ENCODE data around the gene PIGU.
"Not testable (repeated sequence)": the region's sequence is repeated elsewhere in the genome, so short reads cannot be mapped to it uniquely, and the experiment has no call there.

PIGU gene

DNA sequence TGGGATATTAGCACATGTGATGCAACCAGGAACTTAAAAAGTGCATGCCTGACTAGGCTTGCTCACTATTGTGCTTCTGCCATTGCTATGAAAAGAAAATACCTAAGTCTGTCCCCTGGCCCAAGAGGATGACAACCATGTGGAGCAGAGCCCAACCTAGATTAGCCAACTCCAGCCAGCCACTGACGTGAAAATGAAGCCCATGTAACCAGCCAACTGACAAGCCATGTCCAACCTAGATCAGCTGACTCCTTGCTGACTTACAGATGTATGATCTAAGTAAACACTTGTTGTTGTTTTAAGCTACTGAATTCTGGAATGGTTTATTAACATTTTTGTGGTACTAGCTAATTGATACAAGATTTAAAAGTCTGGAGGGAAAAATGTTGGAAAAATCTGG lies 47.5 kb downstream of the PIGU start:
- peaks cover 11% of the 10 kb centered on the region for H3K36me3 ChIP-seq (ENCODE audit: insufficient read depth, low read depth, low read length)

DNA sequence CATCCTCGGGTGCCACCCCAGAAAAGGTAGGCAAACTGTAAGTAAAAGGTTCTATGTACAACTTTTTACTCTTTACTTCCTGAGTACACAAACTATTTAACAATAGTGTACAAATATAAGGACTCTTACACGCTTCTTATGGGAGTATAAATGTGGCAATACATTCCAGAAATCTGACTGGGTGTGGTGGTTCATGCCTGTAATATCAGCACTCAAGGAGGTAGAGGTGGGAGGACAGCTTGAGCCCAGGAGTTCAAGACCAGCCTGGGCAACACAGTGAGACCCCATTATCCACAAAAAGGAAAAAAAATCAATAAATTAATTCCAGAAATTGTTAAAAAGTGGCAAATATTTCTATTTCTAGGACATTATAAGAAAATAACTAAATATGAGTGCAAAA lies 48.9 kb downstream of the PIGU start:
- no peak overlapping the region for H3K4me3 ChIP-seq (ENCODE audit: low read length)
- no peak overlapping the region for H3K27ac ChIP-seq (ENCODE audit: low read length)
- H3K9ac ChIP-seq (ENCODE audit: low read depth, low read length), result no peak overlapping the region
- H3K9me3 ChIP-seq (ENCODE audit: insufficient read depth, low read depth, low read length), result no peaks in the 10 kb centered on the region
- H3K27me3 ChIP-seq (ENCODE audit: insufficient read depth, low read length), result no peaks in the 10 kb centered on the region
- no peaks in the 10 kb centered on the region for H3K4me1 ChIP-seq (ENCODE audit: insufficient read depth, low read length)
- peaks cover 6% of the 10 kb centered on the region for H3K36me3 ChIP-seq (ENCODE audit: insufficient read depth, low read depth, low read length)

More for the DNA sequence above, 47.5 kb downstream of the PIGU start:
- Histone ChIP-seq H3K9ac (ENCODE audit: low read depth, low read length) (no peak overlapping the region), H3K4me3 (ENCODE audit: low read length) (no peak overlapping the region), H3K9me3 (ENCODE audit: insufficient read depth, low read depth, low read length) (no peaks in the 10 kb centered on the region), H3K27ac (ENCODE audit: low read length) (no peak overlapping the region), H3K4me1 (ENCODE audit: insufficient read depth, low read length) (no peaks in the 10 kb centered on the region), H3K27me3 (ENCODE audit: insufficient read depth, low read length) (no peaks in the 10 kb centered on the region)

DNA sequence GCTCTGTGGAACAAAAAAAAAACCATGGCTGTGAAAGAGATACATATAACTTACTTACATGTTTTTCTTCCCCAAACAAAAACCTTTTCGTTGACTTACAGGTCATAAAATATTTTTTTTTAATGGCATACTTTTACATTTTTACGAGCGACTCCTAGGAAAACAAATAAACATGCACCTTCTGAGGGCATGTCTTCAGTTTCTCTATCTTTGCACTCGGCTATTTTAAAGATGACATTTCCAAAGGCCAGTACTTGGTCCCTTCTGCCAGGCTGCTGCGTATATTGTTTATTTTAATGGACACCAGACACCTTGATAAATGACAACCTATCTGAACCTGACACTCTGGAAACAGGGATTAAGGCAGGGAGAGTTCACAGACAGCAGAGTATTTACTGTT lies 49.4 kb downstream of the PIGU start:
- H3K36me3 ChIP-seq (ENCODE audit: insufficient read depth, low read depth, low read length), result peaks cover 6% of the 10 kb centered on the region
- H3K4me3 ChIP-seq (ENCODE audit: low read length), result no peak overlapping the region
- no peak overlapping the region for H3K27ac ChIP-seq (ENCODE audit: low read length)
- no peak overlapping the region for H3K9ac ChIP-seq (ENCODE audit: low read depth, low read length)
- no peaks in the 10 kb centered on the region for H3K27me3 ChIP-seq (ENCODE audit: insufficient read depth, low read length)
- H3K9me3 ChIP-seq (ENCODE audit: insufficient read depth, low read depth, low read length), result no peaks in the 10 kb centered on the region
- H3K4me1 ChIP-seq (ENCODE audit: insufficient read depth, low read length), result no peaks in the 10 kb centered on the region

DNA sequence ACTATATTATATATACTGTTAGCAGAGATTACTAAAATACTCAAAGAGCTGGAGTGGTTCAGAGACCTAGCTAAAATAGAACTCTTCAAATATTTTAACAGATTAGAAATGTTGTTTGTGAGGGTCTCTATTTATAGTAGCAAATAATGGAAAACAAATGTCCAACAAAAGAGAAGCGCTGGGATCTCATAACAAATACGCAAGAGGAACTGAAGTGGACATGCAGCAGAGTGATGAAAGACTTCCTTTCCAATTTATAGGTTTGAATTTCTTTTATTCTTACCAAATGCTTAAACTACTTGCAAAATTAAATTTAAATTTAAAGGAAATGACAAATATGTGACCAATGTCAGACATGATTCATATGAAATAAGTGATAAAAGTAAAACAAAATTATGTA lies 49.9 kb downstream of the PIGU start:
- Histone ChIP-seq H3K9me3 (ENCODE audit: insufficient read depth, low read depth, low read length) (no peaks in the 10 kb centered on the region), H3K9ac (ENCODE audit: low read depth, low read length) (no peak overlapping the region), H3K36me3 (ENCODE audit: insufficient read depth, low read depth, low read length) (peaks cover 7% of the 10 kb centered on the region), H3K27ac (ENCODE audit: low read length) (no peak overlapping the region), H3K27me3 (ENCODE audit: insufficient read depth, low read length) (no peaks in the 10 kb centered on the region), H3K4me3 (ENCODE audit: low read length) (no peak overlapping the region), H3K4me1 (ENCODE audit: insufficient read depth, low read length) (no peaks in the 10 kb centered on the region)

DNA sequence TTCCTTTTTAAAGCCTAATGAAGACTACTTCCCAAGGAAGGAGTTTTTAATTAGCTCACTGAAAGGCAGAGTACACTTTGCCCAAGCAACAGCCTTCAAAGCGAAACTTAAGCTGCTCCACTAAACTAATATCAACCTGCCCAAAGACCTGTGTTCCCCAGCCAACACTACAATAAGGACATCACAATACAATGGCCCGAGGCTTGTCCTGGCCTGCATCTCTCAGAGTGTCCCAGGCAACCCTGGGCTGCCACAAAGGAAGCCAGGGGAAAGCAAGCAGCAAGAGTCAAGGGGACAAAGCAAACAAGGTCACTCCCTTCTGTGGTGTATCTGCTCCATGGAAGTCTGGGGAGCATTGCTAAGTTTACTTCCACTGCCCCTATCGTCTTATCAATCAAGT lies 52.3 kb downstream of the PIGU start:
- Histone ChIP-seq H3K27ac (ENCODE audit: low read length) (no peak overlapping the region), H3K27me3 (ENCODE audit: insufficient read depth, low read length) (no peaks in the 10 kb centered on the region), H3K9ac (ENCODE audit: low read depth, low read length) (no peak overlapping the region), H3K9me3 (ENCODE audit: insufficient read depth, low read depth, low read length) (no peaks in the 10 kb centered on the region), H3K36me3 (ENCODE audit: insufficient read depth, low read depth, low read length) (peaks cover 10% of the 10 kb centered on the region; the same call in 1 of the 2 replicates), H3K4me3 (ENCODE audit: low read length) (no peak overlapping the region), H3K4me1 (ENCODE audit: insufficient read depth, low read length) (no peaks in the 10 kb centered on the region)

DNA sequence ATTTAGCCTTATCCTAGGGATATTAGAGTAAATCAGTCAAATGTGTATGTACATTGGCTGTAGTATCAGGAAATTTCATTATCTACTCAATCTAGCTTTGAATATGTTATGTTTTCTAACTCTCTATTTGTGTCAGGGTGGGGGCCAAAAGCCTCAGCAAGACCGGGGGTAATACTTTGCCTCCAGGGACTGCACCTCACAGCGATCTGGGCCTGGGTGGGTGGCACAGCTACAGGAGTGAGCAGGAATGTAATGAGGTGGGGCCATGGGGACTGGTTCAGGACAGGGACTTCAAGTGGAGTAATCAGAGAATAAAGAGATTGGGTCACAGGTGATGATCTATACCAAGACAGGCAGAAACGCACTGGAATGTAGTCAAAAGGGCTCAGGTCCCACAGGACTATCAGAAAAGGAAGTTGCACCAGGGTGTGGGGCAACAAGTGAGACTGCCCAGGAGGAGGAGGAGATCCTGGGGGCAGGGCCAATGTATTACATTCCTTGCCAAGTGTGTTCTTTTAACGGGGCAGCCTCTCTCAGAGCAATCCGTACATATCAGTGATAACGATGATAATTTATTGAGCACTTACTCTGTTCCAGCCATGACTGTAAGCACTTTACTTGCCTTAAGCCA lies 54.0 kb downstream of the PIGU start:
- Histone ChIP-seq H3K9me3 (ENCODE audit: insufficient read depth, low read depth, low read length) (no peaks in the 10 kb centered on the region), H3K27ac (ENCODE audit: low read length) (no peak overlapping the region), H3K36me3 (ENCODE audit: insufficient read depth, low read depth, low read length) (peaks cover 6% of the 10 kb centered on the region; the same call in 1 of the 2 replicates), H3K27me3 (ENCODE audit: insufficient read depth, low read length) (no peaks in the 10 kb centered on the region), H3K4me1 (ENCODE audit: insufficient read depth, low read length) (no peaks in the 10 kb centered on the region), H3K9ac (ENCODE audit: low read depth, low read length) (no peak overlapping the region), H3K4me3 (ENCODE audit: low read length) (no peak overlapping the region)

DNA sequence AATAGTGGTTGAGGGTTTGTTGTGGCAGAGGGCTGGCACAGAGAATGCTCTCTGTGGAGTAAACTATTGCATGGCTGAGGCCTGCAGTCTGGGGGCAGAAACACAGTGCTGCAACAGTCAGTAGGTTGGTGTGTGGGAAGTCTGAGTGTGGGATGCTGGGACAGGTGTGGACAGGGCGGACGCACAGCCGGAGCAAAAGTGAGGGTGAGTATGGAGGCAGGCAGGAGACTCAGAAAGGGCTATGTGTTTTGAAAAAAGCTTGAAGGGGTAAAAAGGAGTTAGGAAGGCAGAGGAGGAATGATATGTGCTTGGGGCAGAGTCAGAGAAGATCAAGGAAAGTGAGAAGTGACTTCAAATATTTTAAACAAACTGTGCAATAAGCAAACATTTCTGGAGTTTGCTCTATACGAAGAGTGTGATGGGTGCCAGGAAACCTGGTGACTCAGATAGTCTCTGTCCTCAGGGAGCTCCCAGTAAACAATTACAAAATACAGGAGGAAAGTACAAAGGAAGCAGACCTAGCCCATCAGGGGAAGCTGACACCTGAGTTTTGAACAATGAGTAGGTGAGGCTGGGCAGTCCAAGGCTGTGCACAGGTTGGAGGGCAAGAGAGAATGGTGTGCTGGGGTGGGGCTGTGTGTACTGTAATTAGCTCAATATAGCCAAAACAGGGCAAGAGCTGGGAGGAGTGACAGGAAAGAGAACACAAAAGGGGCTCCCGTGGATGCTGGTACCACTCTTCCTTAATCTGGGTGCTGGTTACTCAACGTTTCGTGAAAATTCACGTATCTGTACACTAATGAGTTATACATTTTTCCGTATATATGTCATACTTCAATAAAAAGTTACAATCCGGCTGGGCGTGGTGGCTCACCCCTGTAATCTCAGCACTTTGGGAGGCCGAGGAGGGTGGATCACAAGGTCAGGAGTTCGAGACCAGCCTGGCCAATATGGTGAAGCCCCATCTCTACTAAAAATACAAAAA lies 55.2 kb downstream of the PIGU start:
- peaks cover 14% of the 10 kb centered on the region; the same call in 1 of the 2 replicates for H3K36me3 ChIP-seq (ENCODE audit: insufficient read depth, low read depth, low read length)
- H3K27ac ChIP-seq (ENCODE audit: low read length), result no peak overlapping the region
- H3K9me3 ChIP-seq (ENCODE audit: insufficient read depth, low read depth, low read length), result no peaks in the 10 kb centered on the region
- H3K27me3 ChIP-seq (ENCODE audit: insufficient read depth, low read length), result no peaks in the 10 kb centered on the region
- H3K4me3 ChIP-seq (ENCODE audit: low read length), result no peak overlapping the region
- H3K9ac ChIP-seq (ENCODE audit: low read depth, low read length), result no peak overlapping the region
- no peaks in the 10 kb centered on the region for H3K4me1 ChIP-seq (ENCODE audit: insufficient read depth, low read length)

DNA sequence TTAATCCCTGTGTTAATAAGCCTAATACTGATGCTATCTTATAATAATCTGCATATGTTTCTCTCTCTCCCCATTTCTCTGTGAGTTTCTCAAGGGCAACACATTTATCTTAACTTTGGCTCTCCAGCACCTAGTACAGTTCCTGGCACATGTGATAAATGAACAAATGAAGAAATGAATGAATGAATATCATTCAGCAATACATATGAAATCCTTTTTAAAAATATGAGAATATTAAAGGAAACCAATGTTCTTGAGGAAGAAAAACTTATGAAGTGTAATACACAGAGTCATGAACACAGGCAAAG lies 55.9 kb downstream of the PIGU start:
- Histone ChIP-seq H3K4me1 (ENCODE audit: insufficient read depth, low read length) (no peaks in the 10 kb centered on the region), H3K27me3 (ENCODE audit: insufficient read depth, low read length) (no peaks in the 10 kb centered on the region), H3K4me3 (ENCODE audit: low read length) (no peak overlapping the region), H3K36me3 (ENCODE audit: insufficient read depth, low read depth, low read length) (peaks cover 19% of the 10 kb centered on the region; the same call in 1 of the 2 replicates), H3K9ac (ENCODE audit: low read depth, low read length) (no peak overlapping the region), H3K9me3 (ENCODE audit: insufficient read depth, low read depth, low read length) (no peaks in the 10 kb centered on the region), H3K27ac (ENCODE audit: low read length) (no peak overlapping the region)

DNA sequence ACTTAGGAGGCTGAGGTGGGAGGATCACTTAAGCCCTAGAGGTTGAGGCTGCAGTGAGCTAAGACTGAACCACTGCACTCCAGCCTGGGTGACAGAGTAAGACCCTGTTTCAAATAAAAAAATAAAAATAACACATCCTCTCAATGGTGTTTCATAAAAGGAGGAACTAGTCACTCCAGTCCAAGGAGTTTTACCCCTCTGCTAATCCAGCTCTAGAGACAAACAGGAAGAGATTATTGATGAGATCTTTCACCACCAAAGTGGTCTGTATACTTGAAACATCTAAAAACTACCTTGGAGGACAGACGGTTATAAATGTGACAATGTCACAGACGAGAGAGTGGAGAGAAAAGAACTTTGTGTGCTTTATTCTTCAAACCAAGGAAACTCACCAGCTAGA lies 58.2 kb downstream of the PIGU start:
- H3K9ac ChIP-seq (ENCODE audit: low read depth, low read length), result no peak overlapping the region
- no peak overlapping the region for H3K4me3 ChIP-seq (ENCODE audit: low read length)
- H3K4me1 ChIP-seq (ENCODE audit: insufficient read depth, low read length), result no peaks in the 10 kb centered on the region
- no peaks in the 10 kb centered on the region for H3K27me3 ChIP-seq (ENCODE audit: insufficient read depth, low read length)
- H3K9me3 ChIP-seq (ENCODE audit: insufficient read depth, low read depth, low read length), result no peaks in the 10 kb centered on the region
- H3K36me3 ChIP-seq (ENCODE audit: insufficient read depth, low read depth, low read length), result peaks cover 37% of the 10 kb centered on the region
- H3K27ac ChIP-seq (ENCODE audit: low read length), result no peak overlapping the region

DNA sequence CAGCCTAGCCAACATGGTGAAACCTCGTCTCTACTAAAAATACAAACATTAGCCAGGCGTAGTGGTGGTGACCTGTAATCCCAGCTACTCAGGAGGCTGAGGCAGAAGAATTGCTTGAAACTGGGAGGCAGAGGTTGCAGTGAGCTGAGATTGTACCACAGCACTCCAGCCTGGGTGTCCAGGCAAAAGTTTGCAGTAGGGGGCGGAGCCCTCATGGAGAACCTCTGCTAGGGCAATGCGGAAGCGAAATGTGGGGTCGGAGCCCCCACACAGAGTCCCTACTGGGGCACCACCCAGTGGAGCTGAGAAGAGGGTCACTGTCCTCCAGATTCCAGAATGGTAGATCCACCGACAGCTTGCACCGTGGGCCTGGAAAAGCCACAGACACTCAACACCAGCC lies 60.0 kb downstream of the PIGU start:
- peaks cover 35% of the 10 kb centered on the region for H3K36me3 ChIP-seq (ENCODE audit: insufficient read depth, low read depth, low read length)

DNA sequence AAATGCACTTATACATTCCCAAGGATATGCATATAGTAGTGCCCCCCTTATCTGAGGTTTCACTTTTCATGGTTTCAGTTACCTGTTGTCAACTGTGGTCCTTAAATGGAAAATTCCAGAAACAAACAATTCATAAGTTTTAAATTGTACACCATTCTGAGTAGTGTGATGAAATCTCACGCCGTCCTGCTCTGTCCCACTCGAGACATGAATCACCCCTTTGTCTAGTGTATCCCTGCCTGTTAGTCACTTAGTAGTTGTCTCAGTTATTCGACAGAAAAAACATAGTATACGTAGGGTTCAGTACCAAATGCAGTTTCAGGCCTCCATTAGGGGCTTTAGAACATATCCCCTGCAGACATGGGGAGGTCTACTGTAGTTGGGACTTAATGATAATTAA lies 61.4 kb downstream of the PIGU start:
- H3K27ac ChIP-seq (ENCODE audit: low read length), result no peak overlapping the region
- no peaks in the 10 kb centered on the region for H3K9me3 ChIP-seq (ENCODE audit: insufficient read depth, low read depth, low read length)
- H3K27me3 ChIP-seq (ENCODE audit: insufficient read depth, low read length), result no peaks in the 10 kb centered on the region
- H3K4me3 ChIP-seq (ENCODE audit: low read length), result no peak overlapping the region
- no peaks in the 10 kb centered on the region for H3K4me1 ChIP-seq (ENCODE audit: insufficient read depth, low read length)
- peaks cover 31% of the 10 kb centered on the region for H3K36me3 ChIP-seq (ENCODE audit: insufficient read depth, low read depth, low read length)
- no peak overlapping the region for H3K9ac ChIP-seq (ENCODE audit: low read depth, low read length)

More for the DNA sequence above, 60.0 kb downstream of the PIGU start:
- not testable (repeated sequence) for H3K4me3 ChIP-seq (ENCODE audit: low read length); H3K27ac ChIP-seq (ENCODE audit: low read length); H3K27me3 ChIP-seq (ENCODE audit: insufficient read depth, low read length); H3K9ac ChIP-seq (ENCODE audit: low read depth, low read length); H3K4me1 ChIP-seq (ENCODE audit: insufficient read depth, low read length); H3K9me3 ChIP-seq (ENCODE audit: insufficient read depth, low read depth, low read length)

DNA sequence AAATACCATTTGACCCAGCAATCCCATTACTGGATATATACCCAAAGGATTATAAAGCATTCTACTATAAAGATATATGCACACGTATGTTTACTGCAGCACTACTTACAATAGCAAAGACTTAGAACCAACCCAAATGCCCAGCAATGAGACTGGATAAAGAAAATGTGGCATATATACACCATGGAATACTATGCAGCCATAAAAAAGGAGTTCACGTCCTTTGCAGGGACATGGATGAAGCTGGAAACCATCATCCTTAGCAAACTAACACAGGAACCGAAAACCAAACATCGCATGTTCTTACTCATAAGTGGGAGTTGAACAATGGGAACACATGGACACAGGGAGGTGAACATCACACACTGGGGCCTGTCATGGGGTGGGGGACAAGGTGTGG lies 64.9 kb downstream of the PIGU start:
- not testable (repeated sequence) for H3K27ac ChIP-seq (ENCODE audit: low read length); H3K4me1 ChIP-seq (ENCODE audit: insufficient read depth, low read length); H3K4me3 ChIP-seq (ENCODE audit: low read length); H3K27me3 ChIP-seq (ENCODE audit: insufficient read depth, low read length); H3K9me3 ChIP-seq (ENCODE audit: insufficient read depth, low read depth, low read length); H3K9ac ChIP-seq (ENCODE audit: low read depth, low read length)
- peaks cover 27% of the 10 kb centered on the region for H3K36me3 ChIP-seq (ENCODE audit: insufficient read depth, low read depth, low read length)

Data from iPS-20b (cell line).